K562 (cell line): ENCODE measurements around the gene NUFIP1. TPM values are rescaled to one million over a fixed set of nuclear protein-coding genes. Genes with fewer than 3 reads are reported as not detected.

Experiments
- CBFA2T3 ChIP-seq: fragments of 450-650 bp; IDR thresholded peaks from 2 replicates; pipeline ENCODE4 v1.6.1; 2017
- FOXJ2 ChIP-seq: fragments of 200-800 bp; sonication (Bioruptor generic); IDR thresholded peaks from 2 replicates; pipeline ENCODE4 v1.6.1; 2016; ENCODE audit warnings: missing genetic modification characterization, missing compliant biosample characterization
- MTF1 ChIP-seq: fragments of 250-450 bp; sonication (Bioruptor Pico); IDR thresholded peaks from 2 replicates; pipeline ENCODE4 v1.9.0; 2021; ENCODE audit warnings: moderate library complexity, mild to moderate bottlenecking, inconsistent platforms, borderline replicate concordance
- PHF20 ChIP-seq: fragments of 450-650 bp; IDR thresholded peaks from 2 replicates; pipeline ENCODE4 v1.6.1; 2018; ENCODE audit not compliant: partially characterized antibody
- RBM39 ChIP-seq: fragments of 200-400 bp; formaldehyde crosslinking; optimal IDR thresholded peaks from 2 replicates; pipeline ENCODE3; 2018; ENCODE audit warnings: low read depth, low read length
- SNRNP70 ChIP-seq: fragments of 200-400 bp; formaldehyde crosslinking; optimal IDR thresholded peaks from 2 replicates; pipeline ENCODE3; 2017; ENCODE audit warnings: low read depth, low read length
- SREBF2 ChIP-seq: sonication (generic); formaldehyde crosslinking; IDR thresholded peaks from 2 replicates; pipeline ENCODE4 v1.4.0; 2020; ENCODE audit warnings: mild to moderate bottlenecking, missing genetic modification reagents
- ZNF347 ChIP-seq: fragments of 450-650 bp; formaldehyde crosslinking; IDR thresholded peaks from 2 replicates; pipeline ENCODE4 v1.4.0; 2020; ENCODE audit warnings: low read depth, mild to moderate bottlenecking, moderate library complexity
- ZNF589 ChIP-seq: fragments of 200-800 bp; sonication (Bioruptor generic); IDR thresholded peaks from 2 replicates; pipeline ENCODE4 v1.6.1; 2016; ENCODE audit warnings: low read depth, missing genetic modification characterization, missing compliant biosample characterization
- polyA plus RNA-seq, 8 experiments: library from polyadenylated mRNA; depleted of rRNA in 4 of 8; stranded (reverse) in 5 of 8; unstranded in 3 of 8; fragments of >200 nt; fragmentation: Nextera tagmentation in 2 of 8; fragmentation: Illumina TruSeq in 1 of 8; extraction: Ambion mirVana in 2 of 8; extraction: Trizol in 1 of 8; gene quantifications; 2 replicates each; pipeline versions ENCODE4 v1.2.1 to v1.2.3, GENCODE V29; 2011 to 2014; ENCODE audit warnings: inconsistent platforms in 1 of 8, missing spikeins in 1 of 8
- total RNA-seq, 7 experiments: library from RNA; depleted of rRNA in 6 of 7; stranded (reverse); fragments of >200 nt in 6 of 7; fragmentation: Illumina TruSeq in 2 of 7; extraction: Trizol in 2 of 7; gene quantifications; 2 replicates each; pipeline versions ENCODE4 v1.2.1 to v1.2.3, GENCODE V29; 2011 to 2021; ENCODE audit warnings: low replicate concordance in 1 of 7
- TF ChIP-seq, protein P1 (sequence below): fragments of 450-650 bp; IDR thresholded peaks from 2 replicates; pipeline ENCODE4 v1.6.1; 2018; ENCODE audit not compliant: partially characterized antibody
- TF ChIP-seq, protein P2 (sequence below): sonication (generic); formaldehyde crosslinking; IDR thresholded peaks from 2 replicates; pipeline ENCODE4 v1.4.0; 2020; ENCODE audit warnings: mild to moderate bottlenecking, missing genetic modification reagents
- TF ChIP-seq, protein P3 (sequence below), 2 experiments: IDR thresholded peaks; 2 replicates each; pipeline ENCODE4 v1.6.1; 2012; ENCODE audit warnings: improper control_type of control experiment in 2 of 2, low read depth in 2 of 2, low read length in 2 of 2, borderline replicate concordance in 1 of 2
- TF ChIP-seq, protein P4 (sequence below): IDR thresholded peaks from 2 replicates; pipeline ENCODE4 v1.6.1; 2016; ENCODE audit warnings: missing genetic modification characterization, missing compliant biosample characterization
- TF ChIP-seq, protein P5 (sequence below), 3 experiments: IDR thresholded peaks in 2 of 3; conservative IDR thresholded peaks in 1 of 3; 2 replicates each; pipeline ENCODE4 v1.5.1; 2011 to 2012; ENCODE audit warnings: low read length in 3 of 3, mild to moderate bottlenecking in 3 of 3, control low read depth in 2 of 3, improper control_type of control experiment in 1 of 3, inconsistent platforms in 1 of 3, low read depth in 1 of 3, mixed read lengths in 1 of 3, moderate library complexity in 1 of 3; ENCODE audit not compliant: insufficient read depth in 2 of 3

Gene NUFIP1
- total and polyA plus RNA-seq, 9 of the 15 experiments (the other 6 are each of a cell fraction or from before 2014, with no cell fraction given), result 2.6 to 9.7 (median 4.1) TPM

DNA sequence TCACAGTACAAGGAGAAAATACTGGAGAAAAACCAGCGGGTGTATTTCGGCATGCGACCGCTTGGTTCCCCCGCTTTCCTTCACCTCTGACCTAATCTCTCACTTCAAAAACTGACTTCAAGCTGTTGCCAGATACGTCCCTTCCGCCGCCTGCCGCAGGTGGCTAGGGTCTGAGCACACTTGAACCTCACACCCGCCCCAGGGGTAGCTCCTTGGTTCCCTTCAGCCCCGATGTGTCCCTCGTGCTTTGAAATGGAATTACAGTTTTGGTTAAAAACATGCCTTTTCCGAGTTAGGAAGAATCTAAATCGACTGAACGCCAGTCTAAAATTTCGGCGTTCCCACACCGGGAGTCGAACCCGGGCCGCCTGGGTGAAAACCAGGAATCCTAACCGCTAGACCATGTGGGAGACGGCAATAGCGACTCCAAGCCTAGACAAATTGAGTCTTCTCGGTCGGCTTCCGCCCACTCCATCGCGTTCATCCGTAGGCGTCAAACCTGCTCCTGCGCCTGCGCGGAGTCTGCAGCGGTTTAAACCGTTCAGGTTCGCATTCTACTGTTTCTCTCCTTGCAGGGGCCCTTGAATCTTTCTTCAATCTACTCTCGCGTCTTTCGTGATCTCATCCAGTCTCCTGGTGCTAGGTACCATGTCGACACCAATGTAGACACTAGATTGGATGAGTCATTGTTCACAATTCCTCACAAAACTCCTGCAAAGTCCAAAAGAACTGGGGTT is 71.5 kb downstream of the NUFIP1 start (continued):
- TF ChIP-seq, protein P1, sequence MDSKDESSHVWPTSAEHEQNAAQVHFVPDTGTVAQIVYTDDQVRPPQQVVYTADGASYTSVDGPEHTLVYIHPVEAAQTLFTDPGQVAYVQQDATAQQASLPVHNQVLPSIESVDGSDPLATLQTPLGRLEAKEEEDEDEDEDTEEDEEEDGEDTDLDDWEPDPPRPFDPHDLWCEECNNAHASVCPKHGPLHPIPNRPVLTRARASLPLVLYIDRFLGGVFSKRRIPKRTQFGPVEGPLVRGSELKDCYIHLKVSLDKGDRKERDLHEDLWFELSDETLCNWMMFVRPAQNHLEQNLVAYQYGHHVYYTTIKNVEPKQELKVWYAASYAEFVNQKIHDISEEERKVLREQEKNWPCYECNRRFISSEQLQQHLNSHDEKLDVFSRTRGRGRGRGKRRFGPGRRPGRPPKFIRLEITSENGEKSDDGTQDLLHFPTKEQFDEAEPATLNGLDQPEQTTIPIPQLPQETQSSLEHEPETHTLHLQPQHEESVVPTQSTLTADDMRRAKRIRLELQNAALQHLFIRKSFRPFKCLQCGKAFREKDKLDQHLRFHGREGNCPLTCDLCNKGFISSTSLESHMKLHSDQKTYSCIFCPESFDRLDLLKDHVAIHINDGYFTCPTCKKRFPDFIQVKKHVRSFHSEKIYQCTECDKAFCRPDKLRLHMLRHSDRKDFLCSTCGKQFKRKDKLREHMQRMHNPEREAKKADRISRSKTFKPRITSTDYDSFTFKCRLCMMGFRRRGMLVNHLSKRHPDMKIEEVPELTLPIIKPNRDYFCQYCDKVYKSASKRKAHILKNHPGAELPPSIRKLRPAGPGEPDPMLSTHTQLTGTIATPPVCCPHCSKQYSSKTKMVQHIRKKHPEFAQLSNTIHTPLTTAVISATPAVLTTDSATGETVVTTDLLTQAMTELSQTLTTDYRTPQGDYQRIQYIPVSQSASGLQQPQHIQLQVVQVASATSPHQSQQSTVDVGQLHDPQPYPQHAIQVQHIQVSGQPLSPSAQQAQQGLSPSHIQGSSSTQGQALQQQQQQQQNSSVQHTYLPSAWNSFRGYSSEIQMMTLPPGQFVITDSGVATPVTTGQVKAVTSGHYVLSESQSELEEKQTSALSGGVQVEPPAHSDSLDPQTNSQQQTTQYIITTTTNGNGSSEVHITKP, result peak; percentile 27
- TF ChIP-seq, protein P2, sequence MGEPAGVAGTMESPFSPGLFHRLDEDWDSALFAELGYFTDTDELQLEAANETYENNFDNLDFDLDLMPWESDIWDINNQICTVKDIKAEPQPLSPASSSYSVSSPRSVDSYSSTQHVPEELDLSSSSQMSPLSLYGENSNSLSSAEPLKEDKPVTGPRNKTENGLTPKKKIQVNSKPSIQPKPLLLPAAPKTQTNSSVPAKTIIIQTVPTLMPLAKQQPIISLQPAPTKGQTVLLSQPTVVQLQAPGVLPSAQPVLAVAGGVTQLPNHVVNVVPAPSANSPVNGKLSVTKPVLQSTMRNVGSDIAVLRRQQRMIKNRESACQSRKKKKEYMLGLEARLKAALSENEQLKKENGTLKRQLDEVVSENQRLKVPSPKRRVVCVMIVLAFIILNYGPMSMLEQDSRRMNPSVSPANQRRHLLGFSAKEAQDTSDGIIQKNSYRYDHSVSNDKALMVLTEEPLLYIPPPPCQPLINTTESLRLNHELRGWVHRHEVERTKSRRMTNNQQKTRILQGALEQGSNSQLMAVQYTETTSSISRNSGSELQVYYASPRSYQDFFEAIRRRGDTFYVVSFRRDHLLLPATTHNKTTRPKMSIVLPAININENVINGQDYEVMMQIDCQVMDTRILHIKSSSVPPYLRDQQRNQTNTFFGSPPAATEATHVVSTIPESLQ (CRISPR knock-in tag), result no peak
- TF ChIP-seq, protein P3, sequence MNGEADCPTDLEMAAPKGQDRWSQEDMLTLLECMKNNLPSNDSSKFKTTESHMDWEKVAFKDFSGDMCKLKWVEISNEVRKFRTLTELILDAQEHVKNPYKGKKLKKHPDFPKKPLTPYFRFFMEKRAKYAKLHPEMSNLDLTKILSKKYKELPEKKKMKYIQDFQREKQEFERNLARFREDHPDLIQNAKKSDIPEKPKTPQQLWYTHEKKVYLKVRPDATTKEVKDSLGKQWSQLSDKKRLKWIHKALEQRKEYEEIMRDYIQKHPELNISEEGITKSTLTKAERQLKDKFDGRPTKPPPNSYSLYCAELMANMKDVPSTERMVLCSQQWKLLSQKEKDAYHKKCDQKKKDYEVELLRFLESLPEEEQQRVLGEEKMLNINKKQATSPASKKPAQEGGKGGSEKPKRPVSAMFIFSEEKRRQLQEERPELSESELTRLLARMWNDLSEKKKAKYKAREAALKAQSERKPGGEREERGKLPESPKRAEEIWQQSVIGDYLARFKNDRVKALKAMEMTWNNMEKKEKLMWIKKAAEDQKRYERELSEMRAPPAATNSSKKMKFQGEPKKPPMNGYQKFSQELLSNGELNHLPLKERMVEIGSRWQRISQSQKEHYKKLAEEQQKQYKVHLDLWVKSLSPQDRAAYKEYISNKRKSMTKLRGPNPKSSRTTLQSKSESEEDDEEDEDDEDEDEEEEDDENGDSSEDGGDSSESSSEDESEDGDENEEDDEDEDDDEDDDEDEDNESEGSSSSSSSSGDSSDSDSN (IDR thresholded peaks at IDR 0.05; ENCODE audit: borderline replicate concordance in 1 of 2, low read depth in 2 of 2, low read length in 2 of 2), result peak in 1 of 2 experiments; percentile 78; a peak in 3 of 4 replicates
- TF ChIP-seq ZNF347 (CRISPR knock-in tag) (no peak), SREBF2 (CRISPR knock-in tag) (no peak), MTF1 (CRISPR knock-in tag) (no peak), PHF20 (no peak), RBM39 (no peak), SNRNP70 (no peak), CBFA2T3 (peak; percentile 67), ZNF589 (no peak), FOXJ2 (no peak)
- TF ChIP-seq, protein P4, sequence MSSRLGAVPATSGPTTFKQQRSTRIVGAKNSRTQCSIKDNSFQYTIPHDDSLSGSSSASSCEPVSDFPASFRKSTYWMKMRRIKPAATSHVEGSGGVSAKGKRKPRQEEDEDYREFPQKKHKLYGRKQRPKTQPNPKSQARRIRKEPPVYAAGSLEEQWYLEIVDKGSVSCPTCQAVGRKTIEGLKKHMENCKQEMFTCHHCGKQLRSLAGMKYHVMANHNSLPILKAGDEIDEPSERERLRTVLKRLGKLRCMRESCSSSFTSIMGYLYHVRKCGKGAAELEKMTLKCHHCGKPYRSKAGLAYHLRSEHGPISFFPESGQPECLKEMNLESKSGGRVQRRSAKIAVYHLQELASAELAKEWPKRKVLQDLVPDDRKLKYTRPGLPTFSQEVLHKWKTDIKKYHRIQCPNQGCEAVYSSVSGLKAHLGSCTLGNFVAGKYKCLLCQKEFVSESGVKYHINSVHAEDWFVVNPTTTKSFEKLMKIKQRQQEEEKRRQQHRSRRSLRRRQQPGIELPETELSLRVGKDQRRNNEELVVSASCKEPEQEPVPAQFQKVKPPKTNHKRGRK, result no peak
- TF ChIP-seq, protein P5, sequence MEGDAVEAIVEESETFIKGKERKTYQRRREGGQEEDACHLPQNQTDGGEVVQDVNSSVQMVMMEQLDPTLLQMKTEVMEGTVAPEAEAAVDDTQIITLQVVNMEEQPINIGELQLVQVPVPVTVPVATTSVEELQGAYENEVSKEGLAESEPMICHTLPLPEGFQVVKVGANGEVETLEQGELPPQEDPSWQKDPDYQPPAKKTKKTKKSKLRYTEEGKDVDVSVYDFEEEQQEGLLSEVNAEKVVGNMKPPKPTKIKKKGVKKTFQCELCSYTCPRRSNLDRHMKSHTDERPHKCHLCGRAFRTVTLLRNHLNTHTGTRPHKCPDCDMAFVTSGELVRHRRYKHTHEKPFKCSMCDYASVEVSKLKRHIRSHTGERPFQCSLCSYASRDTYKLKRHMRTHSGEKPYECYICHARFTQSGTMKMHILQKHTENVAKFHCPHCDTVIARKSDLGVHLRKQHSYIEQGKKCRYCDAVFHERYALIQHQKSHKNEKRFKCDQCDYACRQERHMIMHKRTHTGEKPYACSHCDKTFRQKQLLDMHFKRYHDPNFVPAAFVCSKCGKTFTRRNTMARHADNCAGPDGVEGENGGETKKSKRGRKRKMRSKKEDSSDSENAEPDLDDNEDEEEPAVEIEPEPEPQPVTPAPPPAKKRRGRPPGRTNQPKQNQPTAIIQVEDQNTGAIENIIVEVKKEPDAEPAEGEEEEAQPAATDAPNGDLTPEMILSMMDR (IDR thresholded peaks at IDR 0.05 in 2 of 3, conservative IDR thresholded peaks at IDR 0.05 in 1 of 3; ENCODE audit: insufficient read depth in 2 of 3, low read depth in 1 of 3, low read length in 3 of 3), result peak; percentile 45 to 74 (median 58)
